Rectal smooth muscle tissue (tissue), 1 donor: ENCODE results near the gene CEP350.

Experiments used
- H3K27ac ChIP-seq: one replicate; pipeline ENCODE4 v1.7.0; 2013; ENCODE audit warnings: low read depth, low read length, inconsistent platforms
- H3K27me3 ChIP-seq: one replicate; pipeline ENCODE4 v1.7.0; 2013; ENCODE audit warnings: low read length; ENCODE audit not compliant: control insufficient read depth, insufficient read depth
- H3K36me3 ChIP-seq: one replicate; pipeline ENCODE4 v1.7.0; 2013; ENCODE audit warnings: low read length; ENCODE audit not compliant: control insufficient read depth, insufficient read depth
- H3K4me1 ChIP-seq: one replicate; pipeline ENCODE4 v1.7.0; 2013; ENCODE audit warnings: low read length; ENCODE audit not compliant: control insufficient read depth, insufficient read depth
- H3K4me3 ChIP-seq: one replicate; pipeline ENCODE4 v1.7.0; 2013; ENCODE audit warnings: low read length
- H3K9ac ChIP-seq: one replicate; pipeline ENCODE4 v1.7.0; 2013; ENCODE audit warnings: low read length

The CEP350 gene

DNA sequence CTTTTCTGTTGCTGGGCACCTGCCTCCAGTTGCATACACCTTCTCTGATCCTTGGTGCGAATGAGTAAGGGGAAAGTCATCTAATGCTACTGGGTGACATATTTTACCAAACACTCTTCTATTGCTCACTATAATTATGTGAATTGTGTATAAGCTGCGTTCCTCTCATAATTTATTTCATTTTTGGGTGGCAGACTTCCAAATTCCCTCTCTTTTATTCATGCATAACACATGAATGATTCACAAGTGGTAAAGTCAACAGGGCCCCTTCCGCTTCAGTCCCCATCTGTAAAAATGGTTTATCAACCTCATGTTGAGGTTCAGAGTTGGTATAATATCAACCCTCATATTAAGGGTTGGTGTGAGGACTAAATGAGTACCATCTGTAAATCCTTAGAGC, 196.9 kb downstream of the CEP350 start:
- H3K27me3 ChIP-seq = no peaks in the 10 kb centered on the region
- no peak overlapping the region for H3K9ac ChIP-seq
- no peak overlapping the region for H3K4me3 ChIP-seq
- no peaks in the 10 kb centered on the region for H3K36me3 ChIP-seq
- no peak overlapping the region for H3K27ac ChIP-seq
- H3K4me1 ChIP-seq = peaks cover 3% of the 10 kb centered on the region

GRCh38 chr1:180152588-180152987, 198.0 kb downstream of the CEP350 start:
- Histone ChIP-seq H3K4me3 (no peak overlapping the region), H3K4me1 (peaks cover 3% of the 10 kb centered on the region), H3K27ac (no peak overlapping the region), H3K9ac (no peak overlapping the region), H3K27me3 (no peaks in the 10 kb centered on the region), H3K36me3 (no peaks in the 10 kb centered on the region)

DNA sequence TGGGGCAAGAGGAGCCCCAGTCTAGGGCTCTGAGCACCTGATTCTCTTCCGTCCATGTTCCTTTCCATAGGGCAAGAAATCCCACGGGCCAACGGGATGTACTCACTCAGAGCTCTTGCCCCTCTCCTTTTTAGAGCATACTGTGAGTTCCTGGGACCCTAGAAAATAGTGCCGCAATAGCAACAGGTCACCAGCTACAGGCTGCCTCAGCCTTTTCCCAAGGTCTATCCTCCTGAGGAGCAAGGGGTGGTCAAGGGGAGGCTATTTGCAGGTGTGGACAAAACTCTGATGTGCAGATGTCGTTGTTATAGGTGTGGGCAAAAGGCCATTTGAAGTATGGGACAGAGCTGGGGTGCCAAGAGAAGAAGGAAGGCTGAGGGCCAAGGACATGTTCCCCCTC, 198.4 kb downstream of the CEP350 start:
- Histone ChIP-seq H3K36me3 (no peaks in the 10 kb centered on the region), H3K9ac (no peak overlapping the region), H3K4me3 (no peak overlapping the region), H3K4me1 (peaks cover 3% of the 10 kb centered on the region), H3K27me3 (no peaks in the 10 kb centered on the region), H3K27ac (no peak overlapping the region)

DNA sequence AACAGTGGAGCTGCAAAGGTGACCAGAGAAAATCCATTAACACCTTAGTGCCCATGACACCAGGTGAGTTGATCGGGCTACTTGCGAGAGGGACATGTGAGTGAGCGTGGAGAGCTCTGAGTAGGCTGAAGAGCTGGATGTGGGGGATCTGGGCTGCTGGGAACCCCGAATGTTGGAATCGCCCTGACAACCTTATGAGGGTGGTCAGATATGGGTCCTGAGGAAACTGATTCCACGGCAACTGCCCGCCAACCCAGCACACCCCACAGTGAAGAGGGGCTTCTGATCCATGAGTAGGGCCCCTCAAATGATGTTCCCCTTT, 199.4 kb downstream of the CEP350 start:
- H3K4me3 ChIP-seq = peak overlapping the region; percentile 94
- peaks cover 3% of the 10 kb centered on the region for H3K4me1 ChIP-seq
- H3K36me3 ChIP-seq = no peaks in the 10 kb centered on the region
- H3K27me3 ChIP-seq = no peaks in the 10 kb centered on the region
- H3K27ac ChIP-seq = peak overlapping the region; percentile 88
- H3K9ac ChIP-seq = peak overlapping the region; percentile 89

DNA sequence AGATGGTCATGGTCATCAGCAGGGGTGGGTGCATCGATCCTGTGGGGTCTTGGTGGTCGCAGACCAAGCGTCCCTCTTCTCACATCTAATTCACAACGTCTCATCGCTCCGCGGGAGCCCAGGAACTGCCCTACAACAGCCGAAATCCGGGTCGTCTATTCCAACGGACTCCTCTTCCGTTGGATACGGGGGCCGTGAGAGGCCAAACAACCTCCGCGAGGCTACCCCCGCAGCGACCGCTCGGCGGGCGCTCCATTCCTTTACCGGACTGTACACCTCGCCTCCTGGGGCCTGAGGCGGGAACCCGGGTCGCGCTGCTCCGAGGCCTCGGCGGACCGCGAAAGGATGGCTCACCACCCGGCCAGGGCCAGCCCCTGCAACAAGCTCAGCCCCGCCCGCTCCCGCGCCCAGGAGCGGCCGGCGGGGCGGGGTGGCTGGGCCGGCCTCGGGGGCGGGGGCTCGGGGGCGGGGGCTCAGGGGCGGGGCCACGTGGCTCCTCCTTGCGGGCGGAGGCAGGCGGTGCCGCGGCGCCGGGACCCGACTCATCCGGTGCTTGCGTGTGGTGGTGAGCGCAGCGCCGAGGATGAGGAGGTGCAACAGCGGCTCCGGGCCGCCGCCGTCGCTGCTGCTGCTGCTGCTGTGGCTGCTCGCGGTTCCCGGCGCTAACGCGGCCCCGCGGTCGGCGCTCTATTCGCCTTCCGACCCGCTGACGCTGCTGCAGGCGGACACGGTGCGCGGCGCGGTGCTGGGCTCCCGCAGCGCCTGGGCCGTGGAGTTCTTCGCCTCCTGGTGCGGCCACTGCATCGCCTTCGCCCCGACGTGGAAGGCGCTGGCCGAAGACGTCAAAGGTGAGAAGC, 199.9 kb downstream of the CEP350 start, which contains the start of gene QSOX1:
Gene QSOX1, plus strand, starts transcription at position 545 of the 857 bp plus-strand sequence. Its CDS starts 39 bp downstream, at position 584.
- Histone ChIP-seq H3K36me3 (no peaks in the 10 kb centered on the region), H3K9ac (peak within 1 kb of the TSS; percentile 89), H3K4me1 (peaks cover 3% of the 10 kb centered on the region), H3K27me3 (no peaks in the 10 kb centered on the region), H3K4me3 (peak within 1 kb of the TSS; percentile 94), H3K27ac (peak within 1 kb of the TSS; percentile 88)

- Histone ChIP-seq H3K27ac (peak overlapping the region; percentile 77), H3K27me3 (no peaks in the 10 kb centered on the region), H3K4me1 (peaks cover 3% of the 10 kb centered on the region), H3K36me3 (no peaks in the 10 kb centered on the region), H3K4me3 (peak overlapping the region; percentile 75), H3K9ac (peak overlapping the region; percentile 36)
Measured at GRCh38 chr1:180155182-180155682, 200.6 kb downstream of the CEP350 start.

DNA sequence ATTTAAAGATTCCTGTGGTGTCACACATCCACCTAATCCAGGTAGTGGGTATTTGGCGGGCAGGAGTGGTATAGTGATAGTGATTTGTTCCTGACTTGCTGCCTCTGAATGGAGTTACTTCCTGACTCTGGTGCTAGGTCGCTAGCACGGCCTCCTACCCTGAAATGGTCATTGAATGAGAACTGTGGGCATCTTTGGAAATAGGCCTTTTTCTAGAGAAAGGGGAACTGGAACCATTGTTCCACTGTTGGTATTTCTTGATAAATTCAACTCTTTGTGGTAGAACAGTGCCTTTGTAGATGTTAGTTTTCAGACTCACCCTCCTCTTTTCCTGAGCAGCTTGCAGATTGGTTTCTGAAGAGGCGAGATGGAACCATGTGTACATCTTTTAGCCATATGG, 201.6 kb downstream of the CEP350 start:
- H3K4me3 ChIP-seq = peak overlapping the region; percentile 10
- peaks cover 3% of the 10 kb centered on the region for H3K4me1 ChIP-seq
- H3K9ac ChIP-seq = no peak overlapping the region
- H3K27ac ChIP-seq = no peak overlapping the region
- no peaks in the 10 kb centered on the region for H3K27me3 ChIP-seq
- H3K36me3 ChIP-seq = no peaks in the 10 kb centered on the region

DNA sequence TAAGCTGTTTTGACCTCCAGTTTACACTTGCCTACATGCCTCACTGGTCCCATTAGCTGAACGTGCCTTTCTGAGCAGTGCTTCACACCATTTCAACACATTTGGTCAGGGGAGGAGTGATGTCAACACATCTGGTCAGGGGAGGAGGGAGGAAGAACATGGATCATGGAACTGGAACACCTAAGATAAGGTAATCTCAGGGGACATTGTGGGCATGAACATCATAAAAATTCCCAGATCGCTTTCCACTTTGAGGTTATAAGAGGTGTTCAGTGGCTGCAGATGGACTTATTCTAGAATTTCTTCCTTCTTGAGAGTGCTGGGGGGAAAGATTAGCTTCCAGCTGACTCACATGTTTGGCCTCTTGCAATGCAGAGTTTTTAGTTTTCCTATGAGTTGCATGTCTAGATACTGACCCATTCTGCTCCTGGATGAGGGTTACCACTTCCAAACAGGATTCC, 202.1 kb downstream of the CEP350 start:
- Histone ChIP-seq H3K27ac (no peak overlapping the region), H3K27me3 (no peaks in the 10 kb centered on the region), H3K36me3 (no peaks in the 10 kb centered on the region), H3K9ac (no peak overlapping the region), H3K4me1 (peaks cover 3% of the 10 kb centered on the region), H3K4me3 (no peak overlapping the region)

DNA sequence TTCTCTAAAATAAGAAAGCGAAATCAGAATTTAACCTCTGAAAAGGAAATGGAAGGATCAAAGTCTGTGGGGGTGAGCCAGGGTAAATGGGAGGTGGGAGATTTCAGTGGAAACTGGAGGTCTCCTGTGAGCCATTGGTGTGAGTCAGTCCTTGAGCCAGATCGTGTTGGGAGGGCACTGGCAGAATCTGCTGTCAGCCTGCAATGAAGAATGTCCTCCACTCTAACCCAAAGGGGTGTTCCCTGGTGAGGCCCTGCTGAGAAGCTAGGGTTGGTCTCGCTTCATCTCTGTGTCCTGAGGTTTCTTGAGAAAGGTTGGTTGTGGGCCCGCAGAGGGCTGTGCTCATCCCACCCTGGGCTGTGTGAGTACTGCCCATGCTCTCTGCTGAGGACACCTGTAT, 202.5 kb downstream of the CEP350 start:
- peaks cover 3% of the 10 kb centered on the region for H3K4me1 ChIP-seq
- no peak overlapping the region for H3K27ac ChIP-seq
- no peaks in the 10 kb centered on the region for H3K27me3 ChIP-seq
- peak overlapping the region; percentile 30 for H3K4me3 ChIP-seq
- no peaks in the 10 kb centered on the region for H3K36me3 ChIP-seq
- H3K9ac ChIP-seq = no peak overlapping the region

DNA sequence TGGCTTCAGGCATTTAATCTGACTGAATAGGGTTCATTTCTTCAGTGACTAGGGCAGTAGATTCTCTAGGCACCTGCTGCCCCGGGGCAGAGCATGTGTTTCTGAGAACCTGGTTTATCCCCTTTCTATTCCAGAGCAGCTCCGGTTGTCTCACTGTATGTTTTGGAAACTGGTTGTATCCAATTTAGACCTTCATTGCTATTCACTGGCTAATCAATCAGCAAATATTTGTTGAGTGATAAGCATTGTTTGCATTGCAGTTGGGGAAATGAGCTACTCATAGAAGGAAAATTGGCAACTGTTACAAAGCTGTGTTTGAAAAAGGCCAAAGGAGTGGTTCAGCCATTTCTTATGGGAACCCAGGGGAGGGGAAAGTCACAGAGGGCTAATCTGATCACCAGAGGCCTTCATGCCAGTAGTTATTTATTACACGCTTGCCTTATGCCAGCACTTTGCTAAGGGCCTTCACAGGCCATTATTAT, 203.0 kb downstream of the CEP350 start:
- Histone ChIP-seq H3K27me3 (no peaks in the 10 kb centered on the region), H3K36me3 (no peaks in the 10 kb centered on the region), H3K9ac (no peak overlapping the region), H3K27ac (no peak overlapping the region), H3K4me1 (peaks cover 3% of the 10 kb centered on the region), H3K4me3 (peak overlapping the region; percentile 30)

DNA sequence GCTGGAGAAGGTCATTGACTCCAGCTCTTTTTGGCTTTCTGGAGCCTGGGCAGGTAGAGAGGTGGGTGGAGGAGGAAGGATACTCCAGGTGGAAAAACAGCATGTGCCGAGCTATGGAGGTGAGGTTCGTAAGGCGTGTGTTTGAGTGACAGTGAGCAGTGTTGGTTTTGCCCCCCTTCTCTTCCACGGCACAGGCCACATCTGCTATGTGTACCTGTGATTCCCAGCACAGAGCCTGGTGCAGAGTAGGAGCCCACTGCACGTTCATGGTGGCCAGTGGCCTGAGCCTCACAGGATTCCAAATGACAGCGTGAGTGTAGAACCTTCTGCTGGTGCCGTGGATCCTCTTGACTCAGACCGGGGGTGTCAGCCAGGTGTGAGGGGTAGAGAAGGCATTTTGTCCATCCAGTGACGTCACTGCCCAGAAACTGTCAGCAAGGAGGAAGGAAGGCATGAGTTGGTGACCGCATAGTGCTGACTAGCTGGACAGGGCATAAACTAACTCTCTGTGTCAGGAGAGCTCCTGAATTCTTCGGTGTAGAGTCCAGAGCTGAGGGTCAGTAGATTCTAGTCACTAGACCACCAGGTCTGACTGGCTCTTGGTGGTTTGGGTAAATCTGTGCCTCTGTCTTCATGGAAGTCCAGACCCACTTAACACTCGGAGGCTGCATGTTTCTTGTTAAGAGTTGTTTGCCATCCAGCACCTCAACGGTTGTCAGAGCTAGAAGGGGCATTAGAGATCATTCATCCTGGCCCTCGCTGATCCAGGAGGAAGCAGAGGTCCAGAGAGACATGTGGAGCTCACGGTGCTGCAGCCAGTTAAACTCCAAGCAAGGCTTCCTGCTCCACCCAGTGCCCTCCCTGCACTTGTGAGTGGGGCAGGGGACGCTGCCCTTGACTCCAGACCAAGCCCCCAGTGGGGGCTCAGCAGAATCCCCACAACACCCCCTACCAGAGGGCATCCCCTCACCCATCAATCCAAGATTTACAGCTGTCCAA, 203.8 kb downstream of the CEP350 start:
- Histone ChIP-seq H3K9ac (no peak overlapping the region), H3K4me3 (no peak overlapping the region), H3K27ac (no peak overlapping the region), H3K4me1 (peaks cover 3% of the 10 kb centered on the region), H3K36me3 (no peaks in the 10 kb centered on the region), H3K27me3 (no peaks in the 10 kb centered on the region)

DNA sequence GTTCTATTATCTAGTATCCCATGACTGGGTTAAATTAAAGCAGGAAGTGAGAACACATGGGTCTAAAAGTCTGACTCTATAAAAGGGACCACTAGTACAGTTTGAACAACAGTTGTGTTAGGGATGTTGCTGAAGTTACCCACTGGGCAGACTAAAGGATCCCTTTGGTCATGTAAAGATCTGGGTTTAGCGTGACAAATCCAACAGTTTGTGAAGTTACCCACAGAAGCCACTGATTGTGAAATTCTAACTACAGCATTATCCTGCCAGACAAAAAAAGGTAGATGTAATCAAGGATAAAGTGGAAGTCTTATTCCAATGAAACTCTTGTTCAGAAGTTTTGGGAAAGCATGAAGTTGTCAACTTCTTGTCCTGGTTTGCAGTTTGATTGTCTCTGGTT, 205.7 kb downstream of the CEP350 start:
- Histone ChIP-seq H3K27ac (no peak overlapping the region), H3K36me3 (no peaks in the 10 kb centered on the region), H3K4me1 (no peaks in the 10 kb centered on the region), H3K27me3 (no peaks in the 10 kb centered on the region), H3K9ac (no peak overlapping the region), H3K4me3 (no peak overlapping the region)
